ENCODE measurements around the gene MBD4. TPM values are rescaled to one million over a fixed set of nuclear protein-coding genes. Genes with fewer than 3 reads are reported as not detected.
"Not testable (repeated sequence)": the region's sequence is repeated elsewhere in the genome, so short reads cannot be mapped to it uniquely, and the experiment has no call there.

Gene MBD4
- polyA plus RNA-seq, 4 donors = 17.0 to 32.7 (median 22.5) TPM

DNA sequence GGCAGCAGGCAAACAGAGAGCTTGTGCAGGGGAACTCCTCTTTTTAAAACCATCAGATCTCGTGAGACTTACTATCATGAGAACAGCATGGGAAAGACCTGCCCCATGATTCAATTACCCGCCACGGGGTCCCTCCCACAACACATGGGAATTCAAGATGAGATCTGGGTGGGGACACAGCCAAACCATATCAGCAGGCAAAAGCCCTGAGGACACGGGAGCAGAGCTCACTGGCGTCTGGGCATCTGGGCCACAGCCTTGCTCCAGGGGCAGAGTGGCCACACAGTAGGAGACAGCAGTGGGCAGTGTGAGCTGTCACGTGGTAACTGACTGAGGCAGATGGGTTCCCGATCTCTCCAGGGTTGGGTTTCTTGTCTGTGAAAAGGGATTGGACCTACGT is 54.2 kb downstream of the MBD4 start:
- not testable (repeated sequence) for H3K27me3 ChIP-seq (ENCODE audit: control insufficient read depth in 3 of 3, insufficient read depth in 3 of 3, low read length in 3 of 3); H3K27ac ChIP-seq (ENCODE audit: low read depth in 1 of 3, low read length in 2 of 3); H3K4me1 ChIP-seq (ENCODE audit: control insufficient read depth in 3 of 3, insufficient read depth in 2 of 3, low read depth in 1 of 3, low read length in 2 of 3); FAIRE-seq; H3K4me3 ChIP-seq (ENCODE audit: low read depth in 1 of 3, low read length in 3 of 3); H3K9me3 ChIP-seq (ENCODE audit: control insufficient read depth in 2 of 2, insufficient read depth in 1 of 2, low read depth in 1 of 2, low read length in 1 of 2); DNase-seq
- WGBS, 3 donors = 85 to 90% (median 89%) methylated on average over 8 of the region's 8 CpGs
- peaks cover under 1 to 31% (median 9%) of the 10 kb centered on the region in 3 donors for H3K36me3 ChIP-seq (ENCODE audit: control insufficient read depth in 3 of 3, insufficient read depth in 2 of 3, low read depth in 1 of 3, low read length in 3 of 3)

DNA sequence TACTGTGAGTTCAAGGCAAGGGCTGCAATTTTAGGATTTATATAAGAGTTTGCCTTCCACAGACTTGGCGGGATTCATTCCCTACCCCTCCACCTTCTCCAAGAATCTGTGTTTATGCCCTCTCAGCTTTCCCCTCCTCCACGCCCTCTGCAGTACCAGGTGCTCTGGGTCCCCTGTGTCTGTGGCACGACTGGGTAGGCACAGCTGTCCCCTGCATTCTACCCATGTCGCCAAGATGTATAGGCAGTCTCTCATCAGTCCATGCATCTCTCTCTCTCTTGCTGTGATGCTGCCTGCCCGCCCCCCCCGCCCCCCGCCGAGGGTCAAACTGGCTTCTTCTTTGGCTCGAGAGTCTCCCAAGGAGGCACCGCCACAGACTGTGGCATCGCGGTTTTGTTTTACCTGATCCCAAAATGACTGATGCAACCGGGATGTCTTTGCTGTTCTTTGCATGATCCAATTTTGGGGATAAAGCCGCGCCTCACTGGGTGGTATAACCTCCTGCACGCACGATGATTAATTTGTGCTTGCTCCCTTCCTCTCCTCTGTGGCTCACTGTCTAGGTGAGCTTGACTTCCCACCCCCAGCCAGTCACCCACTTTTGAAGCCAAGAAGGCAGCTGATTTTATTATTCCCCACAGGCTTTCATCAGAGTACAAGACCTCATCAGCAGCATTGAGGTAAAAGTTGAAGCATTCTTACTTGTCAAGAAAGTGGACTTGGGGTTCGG is 55.0 kb downstream of the MBD4 start:
- Histone ChIP-seq H3K27ac (ENCODE audit: low read depth in 1 of 3, low read length in 2 of 3) (no peak overlapping the region), H3K9me3 (ENCODE audit: control insufficient read depth in 2 of 2, insufficient read depth in 1 of 2, low read depth in 1 of 2, low read length in 1 of 2) (peaks cover 0 to 6% of the 10 kb centered on the region in 2 donors), H3K4me1 (ENCODE audit: control insufficient read depth in 3 of 3, insufficient read depth in 2 of 3, low read depth in 1 of 3, low read length in 2 of 3) (no peaks in the 10 kb centered on the region), H3K27me3 (ENCODE audit: control insufficient read depth in 3 of 3, insufficient read depth in 3 of 3, low read length in 3 of 3) (no peaks in the 10 kb centered on the region), H3K4me3 (ENCODE audit: low read depth in 1 of 3, low read length in 3 of 3) (no peak overlapping the region), H3K36me3 (ENCODE audit: control insufficient read depth in 3 of 3, insufficient read depth in 2 of 3, low read depth in 1 of 3, low read length in 3 of 3) (peaks cover 0 to 29% (median 9%) of the 10 kb centered on the region in 3 donors)
- DNase-seq = no peak
- WGBS, 3 donors = 81 to 84% (median 82%) methylated on average over 18 of the region's 18 CpGs
- no peak for FAIRE-seq

DNA sequence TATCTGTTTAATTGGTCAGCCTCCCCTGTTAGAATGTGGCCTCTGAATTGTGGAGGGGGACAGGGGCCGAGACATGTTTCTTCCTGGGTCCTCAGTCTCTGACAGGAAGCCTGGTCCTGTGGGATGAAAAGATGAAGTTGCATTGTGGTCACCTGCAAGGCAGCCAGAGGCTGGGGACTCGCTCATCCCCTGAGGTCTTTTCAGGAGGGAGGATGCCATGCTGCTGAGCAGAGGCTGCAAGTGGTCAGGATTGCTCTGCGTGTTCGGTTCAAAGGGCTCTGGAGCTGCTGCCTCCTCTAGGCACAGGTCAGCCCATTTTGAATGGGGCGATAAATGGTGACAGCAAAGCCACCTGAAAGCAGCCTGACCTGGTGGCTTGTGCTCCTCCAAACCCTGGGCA is 55.6 kb downstream of the MBD4 start:
- not testable (repeated sequence) for DNase-seq; H3K27ac ChIP-seq (ENCODE audit: low read depth in 1 of 3, low read length in 2 of 3); H3K4me1 ChIP-seq (ENCODE audit: control insufficient read depth in 3 of 3, insufficient read depth in 2 of 3, low read depth in 1 of 3, low read length in 2 of 3); H3K4me3 ChIP-seq (ENCODE audit: low read depth in 1 of 3, low read length in 3 of 3); H3K27me3 ChIP-seq (ENCODE audit: control insufficient read depth in 3 of 3, insufficient read depth in 3 of 3, low read length in 3 of 3); H3K9me3 ChIP-seq (ENCODE audit: control insufficient read depth in 2 of 2, insufficient read depth in 1 of 2, low read depth in 1 of 2, low read length in 1 of 2); FAIRE-seq
- H3K36me3 ChIP-seq (ENCODE audit: control insufficient read depth in 3 of 3, insufficient read depth in 2 of 3, low read depth in 1 of 3, low read length in 3 of 3) = peaks cover 0 to 23% (median 7%) of the 10 kb centered on the region in 3 donors
- WGBS, 3 donors = 77 to 85% (median 83%) methylated on average over 5 of the region's 5 CpGs

DNA sequence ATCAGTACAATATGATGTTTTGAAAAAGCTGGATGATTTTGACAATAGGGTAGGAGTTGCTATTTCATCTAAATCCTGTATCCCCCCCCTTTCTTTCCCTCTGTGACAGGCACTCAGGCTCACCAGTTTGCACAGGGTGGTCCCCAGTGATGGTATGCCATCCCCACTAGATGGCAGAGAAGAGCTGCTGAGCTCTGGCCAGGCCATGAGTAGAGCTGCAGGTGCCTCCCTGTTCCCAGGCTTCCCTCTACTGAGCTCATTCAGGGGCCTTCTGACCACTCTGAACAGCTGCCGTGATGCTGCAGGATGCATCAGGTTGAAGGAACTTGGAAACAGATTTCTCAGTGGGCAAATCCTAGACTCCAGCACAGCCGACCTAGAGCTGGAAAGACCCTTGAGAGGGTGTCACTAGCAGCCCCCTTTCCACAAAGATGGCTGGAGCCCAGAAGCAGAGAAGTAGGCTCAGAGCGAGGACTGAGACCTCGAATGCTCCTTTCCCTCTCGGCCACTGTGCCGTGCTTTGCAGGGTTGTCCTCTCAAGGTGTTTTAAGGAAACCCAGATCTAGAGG is 56.4 kb downstream of the MBD4 start:
- DNase-seq (peak; percentile 60 to 64), FAIRE-seq (no peak)
- Histone ChIP-seq H3K27me3 (ENCODE audit: control insufficient read depth in 3 of 3, insufficient read depth in 3 of 3, low read length in 3 of 3) (no peaks in the 10 kb centered on the region), H3K4me1 (ENCODE audit: control insufficient read depth in 3 of 3, insufficient read depth in 2 of 3, low read depth in 1 of 3, low read length in 2 of 3) (peaks cover 0 to 4% (median 3%) of the 10 kb centered on the region in 3 donors), H3K27ac (ENCODE audit: low read depth in 1 of 3, low read length in 2 of 3) (no peak overlapping the region), H3K36me3 (ENCODE audit: control insufficient read depth in 3 of 3, insufficient read depth in 2 of 3, low read depth in 1 of 3, low read length in 3 of 3) (peaks cover 0 to 20% (median 7%) of the 10 kb centered on the region in 3 donors), H3K9me3 (ENCODE audit: control insufficient read depth in 2 of 2, insufficient read depth in 1 of 2, low read depth in 1 of 2, low read length in 1 of 2) (peaks cover 0 to 11% of the 10 kb centered on the region in 2 donors), H3K4me3 (ENCODE audit: low read depth in 1 of 3, low read length in 3 of 3) (no peak overlapping the region)
- 57 to 60% (median 58%) methylated on average over 6 of the region's 6 CpGs for WGBS, 3 donors

DNA sequence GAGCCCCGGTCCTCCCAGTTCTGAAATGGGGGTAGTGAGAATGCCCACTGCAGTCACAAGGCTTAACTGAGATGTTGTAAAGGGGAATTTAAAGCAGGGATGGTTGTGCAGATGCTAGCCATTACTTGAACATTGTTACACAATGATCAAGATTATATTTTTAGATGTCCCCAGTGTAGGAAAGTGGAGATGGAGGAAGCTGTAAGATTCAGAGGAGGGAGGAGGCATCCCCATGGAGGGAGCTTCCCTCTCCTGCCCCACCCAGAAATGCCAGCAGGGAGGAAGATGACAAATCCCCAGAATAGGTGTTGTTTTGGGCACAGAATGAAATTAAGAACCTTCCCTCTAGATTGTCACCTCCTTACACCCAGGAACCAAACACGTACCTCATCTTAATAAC is 57.4 kb downstream of the MBD4 start:
- no peaks in the 10 kb centered on the region for H3K27me3 ChIP-seq (ENCODE audit: control insufficient read depth in 3 of 3, insufficient read depth in 3 of 3, low read length in 3 of 3)
- 88 to 97% (median 92%) methylated on average over 2 of the region's 2 CpGs for WGBS, 3 donors
- FAIRE-seq (no peak), DNase-seq (no peak)
- H3K27ac ChIP-seq (ENCODE audit: low read depth in 1 of 3, low read length in 2 of 3) = no peak overlapping the region
- H3K9me3 ChIP-seq (ENCODE audit: control insufficient read depth in 2 of 2, insufficient read depth in 1 of 2, low read depth in 1 of 2, low read length in 1 of 2) = peaks cover 0 to 21% of the 10 kb centered on the region in 2 donors
- H3K36me3 ChIP-seq (ENCODE audit: control insufficient read depth in 3 of 3, insufficient read depth in 2 of 3, low read depth in 1 of 3, low read length in 3 of 3) = peaks cover 0 to 18% (median 4%) of the 10 kb centered on the region in 3 donors
- peaks cover 0 to 4% (median 3%) of the 10 kb centered on the region in 3 donors for H3K4me1 ChIP-seq (ENCODE audit: control insufficient read depth in 3 of 3, insufficient read depth in 2 of 3, low read depth in 1 of 3, low read length in 2 of 3)
- H3K4me3 ChIP-seq (ENCODE audit: low read depth in 1 of 3, low read length in 3 of 3) = no peak overlapping the region

Other genes starting within 250 kb of the MBD4 start
- 100 to 1,000 TPM; 112 to 145 (median 135) TPM for gene COPG1, start 190.3 kb downstream of the MBD4 start, polyA plus RNA-seq
- gene HMCES, start 161.1 kb downstream of the MBD4 start, polyA plus RNA-seq = 10 to 100 TPM; 28.9 to 35.3 (median 34.5) TPM
- under 1 TPM; 0.04 to 0.89 (median 0.47) TPM for gene EFCAB12, start 11.3 kb downstream of the MBD4 start, polyA plus RNA-seq
- 10 to 100 TPM in 1 of 4 donors, 1 to 10 TPM in 3; 5.1 to 31.9 (median 9.1) TPM for gene IFT122, start 276 bp upstream of the MBD4 start, polyA plus RNA-seq
- under 1 TPM in 1 of 4 donors, not detected in 3; 0.01 TPM for gene RHO, start 88.7 kb upstream of the MBD4 start, polyA plus RNA-seq
- not detected for gene H1-8, start 103.2 kb upstream of the MBD4 start, polyA plus RNA-seq
- gene PLXND1, start 166.7 kb upstream of the MBD4 start, polyA plus RNA-seq = 10 to 100 TPM in 2 of 4 donors, 1 to 10 TPM in 2; 3.4 to 54.7 (median 19.4) TPM